ENCODE data around the gene FAT3. TPM values are rescaled to one million over a fixed set of nuclear protein-coding genes. Genes with fewer than 3 reads are reported as not detected.

Gene FAT3
- total RNA-seq, 1 experiment from 2014 or later: 0.02 TPM

DNA sequence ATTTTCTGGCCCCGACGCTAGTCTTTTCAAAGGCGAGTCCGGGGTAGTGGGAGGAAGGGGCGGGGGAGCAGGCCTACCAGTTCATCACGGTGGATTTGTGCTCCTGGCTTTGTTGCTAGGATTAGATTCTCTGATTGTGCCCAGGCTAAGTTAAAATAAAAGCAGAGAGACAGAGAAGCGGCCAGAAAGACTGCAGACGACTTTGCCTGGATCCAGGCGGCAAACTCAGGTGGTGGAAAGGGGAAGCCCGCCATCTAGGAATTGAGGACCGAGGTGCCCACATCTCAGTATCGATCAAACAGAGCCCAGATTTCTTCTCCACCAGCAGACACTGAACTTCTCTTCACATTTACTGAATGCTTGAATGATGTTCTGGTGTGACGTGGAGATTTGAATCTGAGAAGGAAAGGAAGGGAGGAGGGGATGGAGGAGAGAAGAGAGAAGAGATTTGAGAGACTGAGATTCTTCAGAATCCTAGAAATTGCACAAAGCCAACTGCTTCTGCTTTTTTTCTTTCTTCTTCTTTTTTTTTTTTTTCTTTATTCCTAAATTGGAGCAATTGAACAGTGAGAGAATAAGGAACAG lies 2.7 kb downstream of the FAT3 start:
- H3K9me3 Mint-ChIP-seq (ENCODE audit: unreplicated experiment): no peaks in the 10 kb centered on the region
- ChIA-PET CTCF (no interaction called here), POLR2A (no interaction called here)
- H3K4me1 Mint-ChIP-seq (ENCODE audit: insufficient read depth, unreplicated experiment): peaks cover 10% of the 10 kb centered on the region
- no peak for DNase-seq (ENCODE audit: unreplicated experiment)
- no peaks in the 10 kb centered on the region for H3K36me3 Mint-ChIP-seq (ENCODE audit: insufficient read depth, unreplicated experiment)
- H3K4me3 Mint-ChIP-seq (ENCODE audit: unreplicated experiment): no peak overlapping the region
- intact Hi-C loops (cut with micrococcal nuclease): no loop called here
- TF ChIP-seq, protein P1, sequence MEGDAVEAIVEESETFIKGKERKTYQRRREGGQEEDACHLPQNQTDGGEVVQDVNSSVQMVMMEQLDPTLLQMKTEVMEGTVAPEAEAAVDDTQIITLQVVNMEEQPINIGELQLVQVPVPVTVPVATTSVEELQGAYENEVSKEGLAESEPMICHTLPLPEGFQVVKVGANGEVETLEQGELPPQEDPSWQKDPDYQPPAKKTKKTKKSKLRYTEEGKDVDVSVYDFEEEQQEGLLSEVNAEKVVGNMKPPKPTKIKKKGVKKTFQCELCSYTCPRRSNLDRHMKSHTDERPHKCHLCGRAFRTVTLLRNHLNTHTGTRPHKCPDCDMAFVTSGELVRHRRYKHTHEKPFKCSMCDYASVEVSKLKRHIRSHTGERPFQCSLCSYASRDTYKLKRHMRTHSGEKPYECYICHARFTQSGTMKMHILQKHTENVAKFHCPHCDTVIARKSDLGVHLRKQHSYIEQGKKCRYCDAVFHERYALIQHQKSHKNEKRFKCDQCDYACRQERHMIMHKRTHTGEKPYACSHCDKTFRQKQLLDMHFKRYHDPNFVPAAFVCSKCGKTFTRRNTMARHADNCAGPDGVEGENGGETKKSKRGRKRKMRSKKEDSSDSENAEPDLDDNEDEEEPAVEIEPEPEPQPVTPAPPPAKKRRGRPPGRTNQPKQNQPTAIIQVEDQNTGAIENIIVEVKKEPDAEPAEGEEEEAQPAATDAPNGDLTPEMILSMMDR (IDR thresholded peaks at IDR 0.05; ENCODE audit: unreplicated experiment): no peak
- H3K27me3 Mint-ChIP-seq (ENCODE audit: insufficient read depth, unreplicated experiment): peaks cover 69% of the 10 kb centered on the region
- H3K27ac Mint-ChIP-seq (ENCODE audit: low read depth, unreplicated experiment): no peak overlapping the region
- BruUV-seq (replicated peaks): no TSS peak

DNA sequence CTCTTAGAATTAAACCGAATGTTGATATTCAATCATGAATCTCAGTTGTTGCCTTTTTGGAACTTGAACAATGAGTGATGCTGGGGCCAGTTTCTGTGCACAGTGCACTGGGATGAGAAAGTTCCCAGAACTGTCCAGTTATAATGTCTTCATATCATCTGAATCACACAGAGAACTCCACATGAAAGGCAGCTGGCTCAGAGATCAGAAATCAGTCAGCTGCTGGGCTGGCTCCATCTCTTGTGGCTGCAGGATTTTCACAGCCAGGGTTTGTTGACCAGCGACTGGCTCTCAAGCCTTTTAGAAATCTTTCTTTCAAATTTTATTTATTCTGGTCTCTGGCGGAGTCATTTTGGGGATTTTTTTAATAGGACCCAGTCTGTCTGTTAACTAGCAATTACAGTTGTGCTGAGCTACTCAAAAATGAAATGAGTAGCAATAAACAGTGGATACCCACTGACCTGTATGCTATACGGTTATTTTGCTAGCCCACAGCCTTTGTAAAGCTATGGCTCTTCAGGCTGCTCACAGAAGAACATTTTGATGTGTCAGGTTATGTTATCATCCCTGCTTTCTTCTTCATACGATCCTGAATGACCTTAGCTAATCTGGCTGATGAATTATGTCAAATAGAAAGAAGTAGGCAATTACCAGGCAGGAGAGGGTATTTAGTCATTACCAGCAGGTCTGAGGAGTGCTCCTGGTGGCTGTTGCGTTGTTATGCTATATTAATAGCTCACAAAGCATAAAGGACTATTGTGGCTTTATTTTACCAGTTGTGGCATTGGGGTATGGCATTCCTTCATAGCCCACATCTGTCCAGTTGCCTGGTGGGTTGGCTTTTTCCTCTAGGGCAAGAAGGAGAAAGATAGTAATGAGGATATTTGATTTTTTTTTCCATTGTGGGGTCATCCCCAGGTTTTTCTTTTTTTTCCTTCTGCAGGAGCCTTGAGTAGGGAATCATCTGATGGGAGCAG lies 3.6 kb downstream of the FAT3 start:
- no peak for DNase-seq (ENCODE audit: unreplicated experiment)
- no peak overlapping the region for H3K4me3 Mint-ChIP-seq (ENCODE audit: unreplicated experiment)
- no peaks in the 10 kb centered on the region for H3K36me3 Mint-ChIP-seq (ENCODE audit: insufficient read depth, unreplicated experiment)
- no peaks in the 10 kb centered on the region for H3K9me3 Mint-ChIP-seq (ENCODE audit: unreplicated experiment)
- ChIA-PET POLR2A (no interaction called here), CTCF (interaction anchor here (0.6 to 0.7 kb wide), 2 partner anchors 23 to 40 kb away, joined by 3 read pairs; no protein-coding TSS in a partner anchor)
- intact Hi-C loops (cut with micrococcal nuclease): no loop called here
- TF ChIP-seq, protein P1 (IDR thresholded peaks at IDR 0.05; ENCODE audit: unreplicated experiment): no peak
- BruUV-seq (replicated peaks): no TSS peak
- peaks cover 67% of the 10 kb centered on the region for H3K27me3 Mint-ChIP-seq (ENCODE audit: insufficient read depth, unreplicated experiment)
- peaks cover 10% of the 10 kb centered on the region for H3K4me1 Mint-ChIP-seq (ENCODE audit: insufficient read depth, unreplicated experiment)
- H3K27ac Mint-ChIP-seq (ENCODE audit: low read depth, unreplicated experiment): no peak overlapping the region

DNA sequence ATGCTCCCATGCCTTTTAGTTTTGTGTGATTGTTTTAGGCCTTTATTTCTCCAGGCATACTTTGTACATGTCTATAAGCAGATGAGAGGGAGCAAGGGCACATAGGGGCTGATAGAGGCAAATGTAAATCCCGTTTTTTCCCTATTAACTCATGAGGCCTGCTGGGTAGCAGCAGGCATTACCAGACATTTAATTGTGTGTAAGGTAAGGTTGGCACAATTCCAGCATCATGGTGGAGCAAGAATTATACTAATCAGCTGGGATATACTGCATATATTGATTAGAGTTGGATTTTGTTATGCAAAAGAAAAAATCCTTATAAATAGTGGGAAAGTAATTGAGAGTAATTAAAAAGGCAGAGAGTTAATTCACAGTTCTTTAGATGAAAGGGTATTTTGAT lies 12.2 kb downstream of the FAT3 start:
- H3K27me3 Mint-ChIP-seq (ENCODE audit: insufficient read depth, unreplicated experiment): no peaks in the 10 kb centered on the region
- no peak overlapping the region for H3K27ac Mint-ChIP-seq (ENCODE audit: low read depth, unreplicated experiment)
- intact Hi-C loops (cut with micrococcal nuclease): no loop called here
- H3K36me3 Mint-ChIP-seq (ENCODE audit: insufficient read depth, unreplicated experiment): peaks cover 6% of the 10 kb centered on the region
- TF ChIP-seq, protein P1 (IDR thresholded peaks at IDR 0.05; ENCODE audit: unreplicated experiment): no peak
- no TSS peak for BruUV-seq (replicated peaks)
- no peaks in the 10 kb centered on the region for H3K9me3 Mint-ChIP-seq (ENCODE audit: unreplicated experiment)
- ChIA-PET CTCF (no interaction called here), POLR2A (no interaction called here)
- no peak overlapping the region for H3K4me3 Mint-ChIP-seq (ENCODE audit: unreplicated experiment)
- no peak for DNase-seq (ENCODE audit: unreplicated experiment)
- no peaks in the 10 kb centered on the region for H3K4me1 Mint-ChIP-seq (ENCODE audit: insufficient read depth, unreplicated experiment)

DNA sequence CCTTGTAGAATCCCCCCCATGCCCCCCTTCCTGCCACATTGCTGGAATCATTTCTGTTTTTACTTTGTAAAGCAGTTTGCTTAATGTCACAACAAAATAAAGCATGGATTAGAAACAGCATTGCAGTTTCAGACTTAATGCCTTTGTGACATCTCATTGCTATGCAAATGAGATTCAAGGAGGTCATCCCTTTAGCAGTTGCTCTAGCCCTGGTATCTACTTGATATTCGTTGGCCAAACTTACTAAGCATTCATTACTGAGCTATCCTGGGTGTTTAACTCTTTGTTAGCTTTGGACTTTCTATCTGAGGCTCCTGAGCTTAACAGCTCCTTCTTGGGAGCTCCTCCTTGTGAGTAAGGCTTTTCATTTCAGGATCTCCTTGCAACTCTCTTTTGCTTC lies 16.3 kb downstream of the FAT3 start:
- Mint-ChIP-seq H3K9me3 (ENCODE audit: unreplicated experiment) (no peaks in the 10 kb centered on the region), H3K4me3 (ENCODE audit: unreplicated experiment) (no peak overlapping the region)
- TF ChIP-seq, protein P1 (IDR thresholded peaks at IDR 0.05; ENCODE audit: unreplicated experiment): no peak

More for the DNA sequence above, 16.3 kb downstream of the FAT3 start:
- CTCF ChIA-PET: interaction anchor here (0.7 kb wide), 1 partner anchor 263 kb away, joined by 3 read pairs; no protein-coding TSS in a partner anchor
- intact Hi-C loops (cut with micrococcal nuclease): no loop called here
- no TSS peak for BruUV-seq (replicated peaks)
- Mint-ChIP-seq H3K27ac (ENCODE audit: low read depth, unreplicated experiment) (no peak overlapping the region), H3K4me1 (ENCODE audit: insufficient read depth, unreplicated experiment) (no peaks in the 10 kb centered on the region), H3K27me3 (ENCODE audit: insufficient read depth, unreplicated experiment) (no peaks in the 10 kb centered on the region), H3K36me3 (ENCODE audit: insufficient read depth, unreplicated experiment) (no peaks in the 10 kb centered on the region)
- no peak for DNase-seq (ENCODE audit: unreplicated experiment)
- POLR2A ChIA-PET: no interaction called here

Measured in MCF 10A (cell line).